Cardiac septum (tissue), 1 donor: ENCODE data around the gene DPY19L3. TPM values are rescaled to one million over a fixed set of nuclear protein-coding genes. Genes with fewer than 3 reads are reported as not detected.
"Not testable (repeated sequence)": the region's sequence is repeated elsewhere in the genome, so short reads cannot be mapped to it uniquely, and the experiment has no call there.

Source experiments
- DNase-seq: peaks from one replicate; pipeline ENCODE4 v3.0.0-alpha.2; 2020; ENCODE audit warnings: low spot score
- intact Hi-C: fragments of 100-400 bp; cut with DNase I; formaldehyde crosslinking; loops from one replicate; pipeline ENCODE4 v1.14.0; 2022
- total RNA-seq: library from RNA; stranded (reverse); fragmentation: NEBNext Ultra II Directional; extraction: Animal tissue kit (Norgen Biotek cat#: 25700); gene quantifications from one replicate; pipeline ENCODE4 v1.2.1, GENCODE V29; 2021
- donor health status: DM: no; HTN: no; CAD: no.

The DPY19L3 gene
- total RNA-seq, 1 donor from 2014 or later = 8.6 TPM

DNA sequence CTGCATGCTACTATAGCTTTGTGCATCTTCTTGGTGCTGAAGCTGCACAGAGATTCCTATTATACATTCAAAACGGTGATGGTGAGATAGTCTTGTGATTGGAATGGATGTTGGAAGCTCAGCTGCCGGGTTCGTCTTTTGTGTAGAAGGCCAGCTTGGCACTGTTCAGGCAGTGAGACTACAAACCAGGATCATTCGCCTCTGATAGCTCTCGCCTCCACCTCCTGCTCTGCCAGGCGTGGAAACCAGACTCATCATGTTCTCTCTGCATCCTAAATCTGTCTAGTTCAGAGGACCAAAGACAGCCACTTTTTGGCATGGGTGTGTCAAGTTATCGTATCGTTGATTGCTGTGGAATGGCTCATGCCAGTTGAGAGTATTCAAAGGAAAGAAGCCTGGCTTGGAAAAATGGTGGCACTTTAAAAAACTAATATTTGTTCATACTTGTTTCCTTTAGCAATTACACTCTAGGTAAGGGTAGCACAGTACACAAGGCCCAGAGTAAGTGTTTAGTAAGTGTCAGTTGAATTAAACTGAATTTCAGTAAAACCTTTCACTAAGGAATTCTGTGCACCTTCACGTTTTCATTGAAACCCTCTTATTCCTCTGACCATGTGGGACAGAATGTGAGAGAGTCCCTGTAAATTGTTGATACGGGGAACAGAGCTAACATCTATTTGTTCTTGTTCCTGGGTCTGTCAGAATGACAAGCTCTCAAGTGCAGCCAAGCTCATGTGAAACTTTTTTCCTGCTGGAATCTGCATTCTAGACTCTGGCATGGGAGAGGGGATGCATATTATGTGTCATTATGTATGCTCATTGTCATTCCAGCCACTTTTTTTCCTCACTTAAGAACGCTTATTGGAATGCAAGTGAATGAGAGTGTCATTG lies 69.8 kb downstream of the DPY19L3 start:
- intact Hi-C loops = no loop called here
- DNase-seq = no peak

DNA sequence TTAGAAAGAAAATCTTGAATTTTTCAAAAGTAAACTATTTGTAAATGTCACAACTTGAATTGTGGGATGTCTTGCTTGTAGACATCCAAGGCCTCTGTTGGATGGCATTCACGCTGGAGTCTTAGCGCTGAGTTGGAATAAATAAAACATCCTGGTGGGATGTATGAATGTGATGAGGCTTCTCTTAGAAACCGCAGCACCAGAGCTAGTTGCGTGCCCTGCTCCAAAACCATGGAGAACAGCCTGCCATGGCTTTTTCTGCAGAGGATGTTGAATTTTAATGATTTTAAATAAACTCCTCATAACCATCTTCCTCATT lies 70.4 kb downstream of the DPY19L3 start:
- intact Hi-C loops = no loop called here
- no peak for DNase-seq

GRCh38 chr19:32480321-32480720 lies 74.8 kb downstream of the DPY19L3 start:
- intact Hi-C loops = no loop called here
- DNase-seq = no peak

GRCh38 chr19:32483574-32483973 lies 78.0 kb downstream of the DPY19L3 start:
- DNase-seq = no peak

DNA sequence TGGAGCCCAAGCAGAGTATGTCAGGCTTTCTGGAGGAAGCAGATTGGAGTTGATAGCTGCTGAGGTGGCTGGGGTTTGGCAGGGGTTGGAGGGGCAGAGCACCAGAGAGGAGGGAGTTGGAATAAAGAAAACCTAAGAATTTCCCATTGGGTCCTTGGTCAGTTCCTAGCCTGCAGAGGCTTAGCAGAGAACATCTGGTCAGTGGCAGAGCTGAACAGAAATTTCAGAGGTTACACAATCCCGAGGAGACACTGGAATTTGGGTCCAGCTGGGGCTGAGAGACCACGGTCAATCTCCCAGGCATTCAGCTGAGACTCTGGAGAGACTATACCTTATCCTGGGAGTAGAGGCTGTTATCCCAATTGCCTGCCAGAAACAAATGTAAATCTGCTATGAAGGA lies 84.4 kb downstream of the DPY19L3 start:
- intact Hi-C loops = no loop called here

More at GRCh38 chr19:32483574-32483973, 78.0 kb downstream of the DPY19L3 start:
- intact Hi-C loops = no loop called here

GRCh38 chr19:32497391-32497790 lies 91.8 kb downstream of the DPY19L3 start:
- intact Hi-C loops = no loop called here
- DNase-seq = no peak

More for the DNA sequence above, 84.4 kb downstream of the DPY19L3 start:
- no peak for DNase-seq

- DNase-seq = no peak
- intact Hi-C loops = no loop called here
Measured at GRCh38 chr19:32498648-32499200, 93.2 kb downstream of the DPY19L3 start.

GRCh38 chr19:32512498-32512897 lies 106.9 kb downstream of the DPY19L3 start:
- DNase-seq, intact Hi-C loops: not testable (repeated sequence)

- no peak for DNase-seq
- intact Hi-C loops = no loop called here
Measured at GRCh38 chr19:32519023-32519422, 113.5 kb downstream of the DPY19L3 start.

DNA sequence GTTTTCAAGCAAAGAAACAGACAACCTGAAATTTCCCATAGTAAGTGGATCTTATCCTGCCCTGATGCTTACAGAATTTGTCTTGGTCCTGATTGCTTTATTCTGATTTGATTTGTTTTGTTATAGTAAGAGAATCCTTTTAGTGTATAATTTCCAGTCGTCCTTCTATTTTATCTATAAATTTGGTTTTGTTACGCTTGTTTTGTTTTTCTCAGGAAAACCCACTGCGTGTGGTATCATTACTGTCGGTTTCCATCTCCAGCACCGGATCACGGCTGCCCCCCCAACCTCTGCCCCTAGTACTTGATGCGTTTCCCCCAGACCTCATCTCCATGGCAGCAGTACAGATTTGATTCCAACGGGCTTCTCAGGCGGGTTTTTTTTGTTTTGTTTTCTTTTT lies 117.4 kb downstream of the DPY19L3 start:
- DNase-seq = no peak
- intact Hi-C loops = no loop called here

- intact Hi-C loops = no loop called here
- no peak for DNase-seq
Measured at GRCh38 chr19:32526895-32527294, 121.3 kb downstream of the DPY19L3 start.

GRCh38 chr19:32530773-32531172 lies 125.2 kb downstream of the DPY19L3 start:
- intact Hi-C loops = no loop called here
- no peak for DNase-seq

GRCh38 chr19:32532233-32532632 lies 126.7 kb downstream of the DPY19L3 start:
- DNase-seq = no peak
- intact Hi-C loops = no loop called here

Other genes with a start within 250 kb of the DPY19L3 start
- 21.5 TPM for gene ZNF507, start 60.2 kb upstream of the DPY19L3 start, total RNA-seq
- gene PDCD5, start 175.4 kb downstream of the DPY19L3 start, total RNA-seq = 111 TPM